Right renal cortex interstitium (tissue), 3 donors: ENCODE results near the gene PIN4. TPM values are rescaled to one million over a fixed set of nuclear protein-coding genes. Genes with fewer than 3 reads are reported as not detected.
A peak's percentile ranks its signal among the peaks of the same experiment; 100 is the strongest.
"Not testable (repeated sequence)": the region's sequence is repeated elsewhere in the genome, so short reads cannot be mapped to it uniquely, and the experiment has no call there.

Source experiments
- DNase-seq, 3 donors: peaks; one replicate each; pipeline ENCODE4 v3.0.0-alpha.2; 2013; ENCODE audit warnings: low read depth in 3 of 3, low spot score in 2 of 3
- polyA plus RNA-seq, 3 donors: library from polyadenylated mRNA; unstranded; fragments of 120-200 nt; gene quantifications; one replicate each; pipeline ENCODE4 v1.2.1, GENCODE V29; 2013; ENCODE audit not compliant: insufficient read length in 3 of 3

Gene PIN4
- 10 to 100 TPM; 49.9 to 63.2 (median 62.4) TPM for polyA plus RNA-seq

DNA sequence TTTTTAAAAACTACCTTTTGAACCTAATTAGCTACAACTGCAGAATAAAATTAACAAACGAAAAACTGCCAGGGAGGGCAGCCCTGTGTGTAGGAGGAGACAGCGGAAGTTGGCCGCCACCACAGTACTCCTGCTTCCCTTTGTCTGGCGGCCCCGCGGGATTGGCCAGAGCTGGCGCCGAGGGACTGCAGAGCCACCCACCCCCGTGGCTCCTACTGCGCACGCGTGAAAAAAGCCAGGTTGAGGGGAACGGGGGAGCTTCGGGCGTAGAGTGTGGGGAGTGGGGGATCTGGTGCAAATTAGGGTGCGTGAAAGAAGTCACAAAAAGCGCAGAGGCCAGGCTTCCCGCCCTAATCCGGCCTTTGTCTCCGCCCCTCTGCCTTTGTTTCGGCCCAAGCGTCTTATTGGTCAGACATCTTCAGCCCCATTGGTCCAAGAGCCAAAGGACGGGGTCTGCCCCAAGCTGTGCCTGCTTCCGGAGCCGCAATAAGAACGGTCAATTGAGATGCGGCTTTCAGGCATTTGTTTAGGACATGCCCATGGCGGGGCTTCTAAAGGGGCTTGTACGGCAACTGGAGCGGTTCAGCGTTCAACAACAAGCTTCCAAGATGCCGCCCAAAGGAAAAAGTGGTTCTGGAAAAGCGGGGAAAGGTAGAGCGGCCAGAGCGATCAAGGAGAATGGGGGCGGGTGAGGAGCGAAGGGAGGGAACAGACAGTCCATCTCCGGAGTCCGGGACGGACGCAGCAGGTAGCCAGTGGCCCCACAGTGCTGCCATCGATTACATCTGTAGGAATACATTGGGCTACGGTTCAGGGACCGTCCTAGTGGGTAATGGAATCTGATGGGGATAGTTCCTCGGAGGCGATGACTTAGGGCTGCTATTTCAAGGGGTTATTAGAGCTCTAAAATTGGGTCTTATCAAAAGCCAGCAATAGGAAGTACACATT lies at the start of gene PIN4:
Gene PIN4, plus strand, starts transcription at position 580 of the 948 bp plus-strand sequence. Its CDS starts 29 bp downstream, at position 609.
- DNase-seq: peak; percentile 77 to 90 (median 86)

DNA sequence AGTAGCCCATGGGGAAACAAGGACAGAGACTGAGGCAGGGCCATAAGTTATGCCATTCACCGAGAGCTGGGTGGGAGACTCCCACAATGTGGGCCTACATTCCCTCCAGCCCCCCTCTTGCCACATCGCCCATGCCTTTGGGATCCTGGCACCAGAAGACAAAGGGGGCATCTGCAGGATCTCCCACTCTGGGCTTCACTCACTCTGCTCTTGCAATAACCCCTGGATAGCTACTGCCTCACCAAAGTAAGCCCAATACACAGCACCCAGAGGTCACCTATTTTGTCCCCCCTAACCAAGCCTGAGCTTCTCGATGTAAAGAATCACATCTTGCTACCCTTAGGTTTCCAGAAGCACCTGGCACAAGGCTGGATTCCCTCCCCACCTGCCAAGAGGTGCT lies 49.1 kb upstream of the PIN4 start:
- no peak for DNase-seq

- no peak for DNase-seq
Measured at GRCh38 chrX:72133851-72134546, 47.6 kb upstream of the PIN4 start.

- DNase-seq: no peak
Measured at GRCh38 chrX:72137846-72138495, 43.6 kb upstream of the PIN4 start.

DNA sequence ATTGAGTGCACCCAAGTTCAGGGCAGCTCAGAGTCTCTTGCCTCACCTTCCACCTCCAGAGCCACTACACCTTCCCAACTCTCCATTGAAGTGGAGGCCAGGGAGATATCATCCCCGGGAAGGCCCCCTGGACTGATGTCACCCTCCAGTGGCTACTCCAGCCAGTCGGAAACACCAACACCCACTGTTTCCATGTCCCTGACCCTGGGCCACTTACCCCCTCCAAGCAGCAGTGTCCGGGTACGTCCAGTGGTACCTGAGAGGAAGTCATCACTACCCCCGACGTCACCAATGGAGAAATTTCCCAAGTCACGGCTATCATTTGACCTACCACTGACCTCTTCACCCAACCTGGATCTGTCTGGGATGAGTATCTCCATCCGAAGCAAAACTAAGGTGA lies 42.0 kb upstream of the PIN4 start:
- DNase-seq: no peak

DNA sequence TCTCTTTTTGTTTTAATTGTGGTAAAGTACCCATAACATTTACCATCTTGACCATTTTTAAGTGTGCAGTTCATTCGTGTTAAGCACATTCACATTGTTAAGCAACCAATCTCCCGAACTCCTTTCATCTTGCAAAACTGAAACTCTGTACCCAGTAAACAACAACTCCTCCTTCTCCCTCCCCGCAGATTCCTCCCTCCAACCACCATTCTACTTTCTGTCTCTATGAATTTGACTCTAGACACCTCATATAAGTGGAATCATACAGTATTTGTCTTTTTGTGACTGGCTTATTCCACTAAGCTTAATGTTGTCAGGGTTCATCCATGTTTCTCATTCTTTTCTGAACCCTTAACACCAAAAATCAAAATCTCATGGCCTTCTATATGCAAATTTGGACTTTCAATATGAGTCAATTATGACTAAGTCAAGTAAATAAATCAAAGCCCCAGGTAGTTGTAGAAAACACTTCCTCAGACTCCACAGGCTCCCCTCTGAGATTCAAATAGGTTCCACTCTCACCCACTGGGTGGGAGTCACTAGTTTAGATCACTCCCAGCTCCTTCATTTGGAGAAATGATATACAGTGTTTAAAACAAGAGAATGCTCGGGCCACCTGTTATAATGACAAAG lies 40.1 kb upstream of the PIN4 start:
- no peak for DNase-seq

GRCh38 chrX:72142094-72142793 lies 39.3 kb upstream of the PIN4 start:
- no peak for DNase-seq

DNA sequence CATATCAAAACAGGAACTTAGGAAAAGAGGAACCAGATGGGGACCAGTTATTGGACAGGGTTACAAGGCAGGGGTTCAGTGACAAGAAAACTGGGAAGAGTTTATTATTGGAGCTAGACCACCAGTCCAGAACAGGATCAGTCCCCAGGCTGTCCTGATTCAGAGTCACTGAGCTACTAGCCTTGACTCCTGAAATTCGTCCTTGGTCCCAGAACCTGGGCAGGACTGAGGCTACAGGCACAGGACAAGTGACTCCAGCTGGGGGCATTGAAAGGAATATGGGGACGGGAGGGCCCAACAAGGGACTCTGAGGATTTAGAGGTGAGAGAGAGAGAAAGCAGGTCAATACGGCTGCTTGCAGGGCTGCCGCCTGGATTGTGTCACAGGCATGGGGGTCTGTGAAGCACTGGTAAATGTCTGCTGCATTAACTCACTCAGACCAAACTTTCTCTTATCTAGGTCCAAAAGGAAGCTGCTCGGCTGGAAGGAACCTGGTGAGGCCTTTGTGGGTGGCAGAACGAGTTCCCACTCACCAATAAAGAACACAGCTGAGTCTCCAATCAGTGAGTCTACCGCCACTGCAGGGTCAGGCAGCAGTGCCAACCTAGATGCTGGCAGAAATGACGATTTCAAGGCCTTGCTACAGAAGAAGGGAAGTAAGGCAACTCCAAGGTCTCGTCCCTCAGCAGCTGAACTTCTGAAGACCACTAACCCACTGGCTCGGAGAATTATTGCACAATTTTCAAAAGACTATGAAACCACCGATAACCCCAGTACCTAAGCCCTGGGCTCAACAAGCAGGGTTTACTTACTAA lies 38.6 kb upstream of the PIN4 start:
- DNase-seq: no peak

- no peak for DNase-seq
Measured at GRCh38 chrX:72143609-72143907, 38.0 kb upstream of the PIN4 start.

- no peak for DNase-seq
Measured at GRCh38 chrX:72145181-72145580, 36.4 kb upstream of the PIN4 start.

- no peak for DNase-seq
Measured at GRCh38 chrX:72146527-72146926, 35.0 kb upstream of the PIN4 start.

DNA sequence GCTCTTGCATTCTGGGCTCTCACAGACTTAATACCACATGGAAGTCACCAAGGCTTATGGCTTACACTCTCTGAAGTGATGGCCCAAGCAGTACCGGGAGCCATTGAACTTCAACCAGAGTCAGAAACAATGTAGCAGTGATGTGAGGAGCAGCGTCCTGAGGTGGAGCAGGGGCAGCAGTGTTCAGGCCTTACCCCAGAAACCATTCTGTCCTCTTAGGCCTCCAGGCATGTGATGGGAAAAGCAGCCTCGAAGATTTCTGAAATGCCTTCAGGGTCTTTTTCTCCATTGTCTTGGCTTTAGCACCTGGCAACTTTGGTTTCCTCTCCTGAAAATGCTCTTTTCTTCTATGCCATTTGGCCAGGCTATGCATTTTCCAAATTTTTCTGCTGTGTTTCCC lies 22.8 kb upstream of the PIN4 start:
- DNase-seq: no peak

- no peak for DNase-seq
Measured at GRCh38 chrX:72159769-72160168, 21.8 kb upstream of the PIN4 start.

DNA sequence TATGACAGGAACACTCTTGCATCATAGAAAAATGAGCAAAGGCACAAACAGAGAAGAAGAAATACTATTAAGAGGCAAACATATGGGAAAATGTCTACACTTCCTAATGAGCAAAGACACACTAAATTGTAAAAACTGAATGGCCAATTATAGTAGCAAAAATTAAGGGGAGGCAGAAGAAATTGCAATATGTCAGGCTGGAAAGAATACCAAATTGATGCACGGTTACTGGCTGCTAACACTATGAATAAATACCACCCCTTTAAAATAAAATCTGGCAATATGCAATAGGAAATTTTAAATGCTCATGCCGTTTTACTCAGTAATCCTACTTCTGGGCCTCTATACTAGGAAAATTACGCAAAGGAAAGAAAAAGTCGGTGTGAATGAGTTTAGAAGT lies 16.0 kb upstream of the PIN4 start:
- DNase-seq: no peak

GRCh38 chrX:72169008-72169728 lies 12.4 kb upstream of the PIN4 start:
- DNase-seq: no peak

GRCh38 chrX:72176289-72176688 lies 5.3 kb upstream of the PIN4 start:
- not testable (repeated sequence) for DNase-seq

DNA sequence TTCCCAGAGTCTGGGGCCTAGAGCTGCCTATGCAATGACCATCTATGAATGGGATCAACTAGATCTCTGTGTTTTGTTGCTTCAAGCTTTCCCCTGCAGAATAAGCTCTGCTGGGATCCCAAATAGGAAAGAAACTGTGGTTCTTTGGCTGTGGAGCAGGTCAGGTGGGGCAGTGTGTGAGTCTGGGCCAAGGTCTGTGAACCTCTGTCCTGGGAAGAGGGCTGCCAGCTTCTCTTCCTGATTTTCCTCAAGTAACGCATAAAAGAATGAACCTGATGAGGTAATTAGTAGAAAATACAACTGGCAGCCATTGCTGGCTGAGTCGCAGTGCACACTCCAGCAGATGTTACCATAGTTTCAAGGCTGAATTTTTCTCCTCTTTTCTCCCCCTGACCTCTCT lies 4.6 kb upstream of the PIN4 start:
- DNase-seq: no peak

- DNase-seq: no peak
Measured at GRCh38 chrX:72180539-72180938, 1.0 kb upstream of the PIN4 start.

GRCh38 chrX:72182924-72183323 lies 1.4 kb downstream of the PIN4 start:
- DNase-seq: no peak
